AG08396 (cell line): ENCODE measurements around the gene C11orf68.

Experiments used
- DNase-seq: peaks from one replicate; pipeline ENCODE4 v3.0.0; 2012; ENCODE audit warnings: low spot score, mixed read lengths

Gene C11orf68

DNA sequence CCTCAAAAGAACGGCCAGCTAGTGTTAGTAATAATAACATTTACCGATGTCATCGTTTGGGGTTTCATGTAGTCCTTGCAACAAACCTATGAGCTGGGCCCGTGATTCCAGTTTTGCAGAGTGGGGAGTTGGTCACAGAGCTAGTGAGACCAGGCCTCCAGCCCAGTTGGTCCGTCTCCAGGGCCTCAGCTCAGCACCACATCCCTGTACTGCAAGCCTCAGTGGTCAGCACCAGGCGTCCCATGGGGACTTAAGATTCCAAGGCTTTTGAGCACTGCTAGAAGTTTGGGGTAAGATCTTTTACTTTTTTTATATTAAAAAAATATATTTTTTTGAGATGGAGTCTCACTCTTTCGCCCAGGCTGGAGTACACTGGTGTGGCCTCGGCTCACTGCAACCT, 25.3 kb upstream of the C11orf68 start:
- DNase-seq: no peak

DNA sequence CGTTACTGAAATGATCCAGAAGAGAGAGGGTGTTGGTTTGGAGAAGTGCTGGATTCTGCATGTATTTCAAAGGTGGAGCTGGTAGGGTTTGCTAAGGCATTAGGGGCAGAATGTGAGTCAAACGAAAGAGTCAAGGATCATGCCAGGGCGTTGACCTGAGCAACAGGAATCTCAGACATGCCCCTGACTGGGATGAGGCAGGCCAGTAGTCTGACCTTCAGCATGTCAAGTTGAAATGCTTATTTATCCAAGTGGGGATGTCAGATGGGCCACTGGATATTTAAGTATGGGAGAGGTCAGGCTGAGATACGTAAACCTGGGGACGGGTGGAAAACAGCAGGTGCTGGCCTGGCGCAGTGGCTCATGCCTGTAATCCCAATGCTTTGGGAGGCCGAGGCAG, 23.7 kb upstream of the C11orf68 start:
- DNase-seq: no peak

DNA sequence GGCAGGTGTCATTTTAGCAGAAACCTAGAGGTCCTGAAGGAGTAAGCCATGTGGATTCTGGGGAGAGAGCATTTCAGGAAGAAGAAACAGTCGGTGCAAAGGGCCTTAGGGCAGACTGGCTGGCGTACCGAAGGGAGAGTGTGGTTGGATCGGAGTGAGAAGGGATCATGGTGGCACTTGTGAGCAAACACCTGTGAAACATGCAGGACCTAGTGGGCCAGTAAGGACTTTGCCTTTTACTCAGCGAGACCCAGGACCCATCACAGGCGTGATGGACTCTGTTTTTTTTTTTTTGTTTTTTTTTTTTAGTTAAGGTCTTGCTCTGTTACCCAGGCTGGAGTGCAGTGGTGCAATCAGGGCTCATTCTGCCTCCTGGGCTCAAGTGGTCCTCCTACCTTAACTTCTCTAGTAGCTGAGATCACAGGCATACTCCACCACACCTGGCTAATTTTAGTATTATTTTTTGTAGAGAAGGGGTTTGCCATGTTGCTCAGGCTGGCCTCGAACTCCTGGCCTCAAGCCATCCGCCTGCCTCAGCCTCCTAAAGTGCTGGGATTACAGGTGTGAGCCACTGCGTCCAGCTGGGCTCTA, 23.0 kb upstream of the C11orf68 start:
- no peak for DNase-seq

DNA sequence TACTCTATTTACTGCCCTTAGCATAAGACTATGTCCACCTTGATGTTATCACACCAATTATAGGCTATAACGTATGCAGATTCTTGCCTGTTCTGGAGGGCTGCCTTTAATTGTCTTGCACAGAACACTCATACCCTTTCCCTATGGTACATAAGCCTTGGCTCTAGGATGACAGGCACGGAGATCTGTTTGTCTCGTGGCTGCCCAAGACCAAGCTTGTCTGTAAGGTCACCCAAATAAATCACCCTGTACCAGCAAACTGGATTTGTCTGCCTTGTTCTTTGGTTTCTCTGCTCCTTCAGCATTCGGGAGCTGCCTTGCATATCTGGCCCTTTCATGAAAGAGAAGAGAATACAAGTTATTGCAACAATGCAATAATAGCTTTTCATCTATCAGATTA, 18.9 kb upstream of the C11orf68 start:
- no peak for DNase-seq

DNA sequence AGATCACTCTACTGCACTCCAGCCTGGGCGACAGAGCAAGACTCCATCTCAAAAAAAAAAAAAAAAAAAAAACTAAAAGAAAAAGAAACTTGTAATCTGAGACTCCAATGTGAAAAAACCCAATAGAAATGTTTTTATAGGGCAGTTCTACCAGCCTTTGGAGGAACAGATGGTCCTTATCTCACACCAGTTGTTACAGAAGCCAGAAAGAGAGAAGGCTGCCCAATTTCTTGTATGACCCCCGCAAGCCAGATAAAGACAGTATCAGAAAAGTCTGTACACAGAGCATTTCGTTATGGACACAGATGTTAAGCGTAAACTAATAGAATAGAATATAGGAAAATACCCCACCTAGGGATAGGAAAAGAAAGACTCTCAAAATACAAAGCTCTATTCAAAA, 15.2 kb upstream of the C11orf68 start:
- no peak for DNase-seq

DNA sequence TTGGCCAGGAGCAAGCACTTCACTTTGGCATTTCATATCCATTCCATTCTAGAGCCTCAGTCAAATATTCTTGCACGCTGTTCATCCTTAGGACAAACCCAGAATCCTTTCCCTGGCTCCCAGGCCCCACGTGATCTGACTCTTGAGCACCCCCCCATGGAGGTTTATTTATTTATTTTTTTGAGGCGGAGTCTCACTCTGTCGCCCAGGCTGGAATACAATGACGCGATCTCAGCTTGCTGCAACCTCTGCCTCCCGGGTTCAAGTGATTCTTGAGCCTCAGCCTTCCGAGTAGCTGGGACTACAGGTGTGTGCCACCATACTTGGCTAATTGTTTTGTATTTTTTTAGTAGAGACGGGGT, 13.7 kb upstream of the C11orf68 start:
- DNase-seq: no peak

DNA sequence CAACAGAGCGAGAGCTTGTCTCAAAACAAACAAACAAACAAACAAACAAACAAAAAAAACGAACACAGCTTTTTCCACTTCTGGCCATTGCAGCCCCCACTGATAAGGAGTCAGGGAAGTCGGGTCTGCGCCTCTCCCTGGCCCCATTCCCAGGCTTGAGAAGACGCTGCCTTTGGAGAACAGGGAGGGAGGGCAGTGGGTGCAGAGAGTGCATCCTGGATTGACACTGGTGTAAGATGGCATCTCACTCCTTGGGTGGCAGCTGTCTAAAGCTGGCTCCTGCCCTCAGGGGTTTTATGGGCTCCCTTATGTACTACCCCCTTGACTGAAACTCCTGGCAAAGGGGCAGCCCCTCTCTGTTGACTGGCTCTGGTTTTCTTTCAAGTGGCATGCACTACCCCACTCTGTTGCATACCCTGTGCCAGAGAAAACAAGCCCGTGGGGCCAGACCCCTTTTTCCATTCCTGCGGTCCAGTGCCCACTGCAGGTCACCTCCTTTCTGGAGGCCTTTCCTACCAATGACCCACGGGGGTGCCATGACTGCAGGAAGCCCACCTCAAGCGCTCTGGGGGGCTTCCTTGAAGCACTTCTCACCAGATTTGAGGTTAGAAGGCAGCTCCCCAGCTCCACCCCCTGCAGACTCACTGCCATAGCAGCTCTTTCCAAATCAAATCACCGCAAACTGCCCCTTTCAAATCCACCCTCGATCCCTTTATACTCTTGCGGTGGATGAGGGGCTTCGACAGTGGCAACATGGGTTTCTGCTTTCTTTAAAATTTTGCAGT, 13.1 kb upstream of the C11orf68 start:
- DNase-seq: no peak

DNA sequence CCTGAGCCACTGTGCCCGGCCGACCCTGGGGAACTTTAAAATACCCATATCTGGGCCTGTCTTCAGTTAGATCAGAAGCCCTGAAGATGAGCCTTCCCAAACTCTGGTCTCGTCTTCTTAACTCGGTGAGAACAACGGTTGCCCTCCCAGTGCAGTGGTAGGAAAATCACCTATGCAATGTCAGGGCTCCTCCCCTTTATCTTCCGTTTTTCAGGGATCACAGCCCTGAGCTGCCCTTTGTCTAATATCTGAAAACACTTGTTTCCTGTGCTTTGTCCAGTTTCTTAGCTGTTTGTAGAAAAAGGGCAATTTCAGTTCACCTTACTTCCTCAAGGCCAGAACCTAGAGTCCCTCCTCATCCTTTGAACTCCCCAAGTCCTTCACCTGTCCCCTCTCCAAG, 9.8 kb upstream of the C11orf68 start:
- DNase-seq: no peak

DNA sequence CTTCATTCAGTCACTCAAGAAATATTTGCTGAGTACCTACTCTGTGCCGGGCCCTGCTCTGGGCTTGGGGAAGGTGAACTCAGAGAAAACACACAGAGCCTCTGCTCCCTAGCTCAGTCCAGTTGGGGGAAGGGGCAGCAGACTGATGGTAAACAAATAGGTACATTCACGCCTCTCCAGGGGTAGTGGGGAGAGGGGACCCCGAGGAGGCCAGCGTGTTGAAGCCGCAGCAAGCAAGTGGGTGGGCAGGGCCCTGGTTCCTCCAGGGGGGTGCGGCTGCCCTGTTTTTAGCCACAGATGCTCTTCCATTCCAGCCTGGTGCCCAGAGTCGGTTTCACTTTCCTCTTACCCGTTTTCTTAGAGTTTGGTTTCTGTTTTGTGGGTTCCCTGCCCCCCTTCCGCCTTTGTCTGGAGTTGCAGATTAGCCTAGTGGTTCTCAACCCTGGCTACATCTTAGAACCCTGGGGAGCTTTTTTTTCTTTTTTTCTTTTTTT, 9.1 kb upstream of the C11orf68 start:
- no peak for DNase-seq

DNA sequence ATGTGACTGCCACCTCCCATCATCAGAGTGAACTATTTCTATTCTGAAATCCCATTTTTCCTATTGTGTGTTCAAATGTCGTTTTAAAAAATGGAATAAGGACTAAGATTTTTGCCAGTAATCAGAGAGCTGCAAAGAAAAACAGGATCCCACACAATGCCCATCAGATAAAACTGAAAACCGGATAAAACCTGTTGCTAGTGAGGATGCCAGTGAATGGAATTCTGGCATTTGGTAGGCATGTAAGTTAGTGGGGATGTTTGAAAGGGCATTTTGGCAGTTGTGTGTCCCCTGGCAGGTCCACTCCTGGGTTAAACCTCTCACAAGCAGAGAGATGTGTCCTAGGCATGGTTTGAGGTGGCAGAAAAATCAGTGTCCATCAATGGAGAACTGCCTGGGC, 6.5 kb upstream of the C11orf68 start:
- DNase-seq: no peak

DNA sequence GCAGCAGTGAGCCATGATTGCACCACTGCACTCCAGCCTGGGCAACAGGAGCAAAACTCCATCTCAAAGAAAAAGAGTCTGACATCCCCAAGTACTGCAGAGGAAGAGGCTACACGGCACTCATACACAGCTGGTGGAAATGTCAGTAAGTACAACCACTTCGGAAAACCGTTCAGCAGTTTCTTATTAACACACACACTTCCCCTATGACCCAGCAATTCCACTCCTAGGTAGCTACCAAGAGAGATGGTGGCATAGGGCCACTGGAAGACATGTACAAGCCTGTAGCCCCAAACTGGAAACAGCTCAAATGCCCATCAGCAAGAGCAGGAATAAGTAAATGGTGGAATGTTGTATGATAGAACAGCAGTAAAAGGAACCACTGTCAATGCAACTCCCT, 3.7 kb upstream of the C11orf68 start:
- DNase-seq: no peak

DNA sequence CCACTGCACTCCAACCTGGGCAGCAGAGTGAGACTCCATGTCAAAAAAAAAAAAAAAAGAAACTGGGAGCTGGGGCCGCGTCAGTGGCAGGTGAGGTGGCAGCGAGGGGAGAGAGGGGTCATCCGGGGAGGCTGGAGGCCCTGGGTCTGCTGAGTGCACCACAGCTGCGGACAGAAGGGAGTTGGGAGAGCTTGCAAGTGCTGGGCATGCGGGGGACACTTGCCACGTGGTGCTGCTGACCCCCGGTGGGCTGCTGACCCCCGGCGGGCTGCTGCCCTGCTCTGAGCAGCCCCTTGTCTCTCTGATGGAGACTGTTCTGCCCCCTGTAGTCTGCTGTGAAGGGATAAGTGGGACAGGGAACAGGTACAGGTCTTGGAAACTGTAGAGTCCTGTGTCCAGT, 3.0 kb upstream of the C11orf68 start:
- DNase-seq: no peak

DNA sequence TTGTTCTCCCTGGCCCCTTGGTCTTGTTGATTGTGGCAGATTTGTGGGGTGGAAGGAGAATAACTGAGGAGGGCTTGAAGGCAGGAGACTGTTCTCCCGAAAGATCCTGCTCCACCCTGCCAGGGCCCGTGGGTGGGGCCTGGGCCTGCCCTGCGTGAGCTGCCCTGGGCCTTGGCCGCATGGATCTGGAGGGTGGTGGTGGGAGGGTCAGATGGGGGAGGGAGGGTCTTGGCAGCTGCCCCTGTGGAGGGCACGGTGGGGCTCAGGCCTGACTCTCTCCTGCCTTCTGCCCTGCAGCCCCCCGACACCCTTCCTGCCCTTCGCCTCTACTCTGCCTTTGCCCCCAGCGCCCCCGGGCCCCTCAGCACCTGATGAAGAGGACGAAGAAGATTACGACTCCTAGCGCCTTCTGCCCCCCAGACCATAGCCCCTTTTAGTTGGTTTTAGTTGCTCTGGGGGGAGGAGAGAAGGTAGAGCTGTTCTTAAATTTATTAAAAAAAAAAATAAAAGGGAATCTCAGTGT, 2.2 kb upstream of the C11orf68 start:
- DNase-seq: no peak

DNA sequence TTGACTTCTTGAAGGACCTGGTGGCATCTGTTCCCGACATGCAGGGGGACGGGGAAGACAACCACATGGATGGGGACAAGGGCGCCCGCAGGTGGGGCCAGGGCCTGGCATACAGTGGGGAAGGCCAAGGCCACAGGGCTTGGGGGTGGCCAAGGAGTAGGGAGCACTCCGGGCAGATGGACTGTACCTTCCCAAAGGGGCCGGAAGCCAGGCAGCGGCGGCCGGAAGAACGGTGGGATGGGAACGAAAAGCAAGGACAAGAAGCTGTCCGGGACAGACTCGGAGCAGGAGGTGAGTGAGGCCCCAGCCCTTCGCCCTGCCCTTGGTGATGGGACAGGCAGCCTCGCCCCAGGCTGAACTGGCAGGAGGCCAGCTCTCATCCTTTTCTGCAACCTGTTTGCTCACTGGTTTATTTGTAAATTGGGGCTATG, 1.5 kb upstream of the C11orf68 start:
- DNase-seq: no peak

DNA sequence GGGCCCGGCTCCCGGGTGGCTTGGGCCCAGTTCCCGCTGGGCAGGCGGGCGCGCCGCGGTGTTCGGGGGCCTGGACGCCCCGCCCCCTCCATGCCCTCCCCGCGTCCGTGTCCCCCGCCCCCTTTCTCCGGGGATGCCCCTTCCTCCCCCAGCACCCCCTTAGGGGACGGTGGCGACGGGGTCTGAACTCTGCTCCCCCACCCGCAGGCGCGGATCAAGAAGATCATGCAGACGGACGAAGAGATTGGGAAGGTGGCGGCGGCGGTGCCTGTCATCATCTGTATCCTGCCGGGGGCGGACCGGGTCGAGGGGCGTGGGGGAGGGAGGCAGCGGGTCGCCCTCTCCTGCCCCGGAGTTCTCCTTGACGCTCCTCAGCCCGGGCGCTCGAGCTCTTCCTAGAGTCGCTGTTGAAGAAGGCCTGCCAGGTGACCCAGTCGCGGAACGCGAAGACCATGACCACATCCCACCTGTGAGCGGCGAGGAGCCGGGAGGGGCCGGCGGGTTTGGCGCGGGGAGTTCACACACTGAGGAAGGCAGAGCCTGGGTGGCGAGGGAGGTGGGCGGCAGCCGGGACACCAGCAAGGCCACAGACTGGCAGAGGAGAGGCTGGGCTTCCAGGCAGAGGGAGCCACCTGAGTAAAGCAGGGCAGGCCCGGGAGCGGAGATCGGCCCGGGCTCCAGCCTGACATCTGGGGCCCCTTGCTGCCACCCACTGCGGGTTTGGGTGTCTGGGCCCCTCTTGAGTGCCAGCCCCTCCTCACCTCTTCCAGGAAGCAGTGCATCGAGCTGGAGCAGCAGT, 910 bp upstream of the C11orf68 start:
- DNase-seq: no peak

DNA sequence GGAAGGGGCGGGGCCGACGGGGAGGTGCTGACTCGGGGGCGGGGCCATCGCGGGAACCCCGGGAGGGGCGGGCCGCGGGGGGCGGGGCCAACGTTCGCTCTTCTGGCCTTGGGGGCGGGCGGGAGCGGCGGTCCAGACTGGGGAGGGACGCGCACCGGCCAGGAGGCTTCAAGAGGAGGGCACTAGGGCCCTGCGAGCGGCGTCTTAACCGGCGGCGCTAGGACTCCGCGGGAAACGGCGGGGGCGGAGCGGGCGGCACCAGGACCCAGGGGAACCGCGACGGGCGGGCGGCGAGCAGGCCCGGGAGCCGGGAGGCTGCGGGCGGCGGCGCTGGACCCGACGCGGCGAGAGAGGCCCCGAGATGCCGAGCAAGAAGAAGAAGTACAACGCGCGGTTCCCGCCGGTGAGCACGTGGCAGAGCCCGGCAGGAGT, 295 bp upstream of the C11orf68 start, which contains the start of gene DRAP1:
Gene DRAP1, plus strand, starts transcription at position 286 of the 432 bp plus-strand sequence. Its CDS starts 76 bp downstream, at position 362.
- peak; percentile 99 for DNase-seq

DNA sequence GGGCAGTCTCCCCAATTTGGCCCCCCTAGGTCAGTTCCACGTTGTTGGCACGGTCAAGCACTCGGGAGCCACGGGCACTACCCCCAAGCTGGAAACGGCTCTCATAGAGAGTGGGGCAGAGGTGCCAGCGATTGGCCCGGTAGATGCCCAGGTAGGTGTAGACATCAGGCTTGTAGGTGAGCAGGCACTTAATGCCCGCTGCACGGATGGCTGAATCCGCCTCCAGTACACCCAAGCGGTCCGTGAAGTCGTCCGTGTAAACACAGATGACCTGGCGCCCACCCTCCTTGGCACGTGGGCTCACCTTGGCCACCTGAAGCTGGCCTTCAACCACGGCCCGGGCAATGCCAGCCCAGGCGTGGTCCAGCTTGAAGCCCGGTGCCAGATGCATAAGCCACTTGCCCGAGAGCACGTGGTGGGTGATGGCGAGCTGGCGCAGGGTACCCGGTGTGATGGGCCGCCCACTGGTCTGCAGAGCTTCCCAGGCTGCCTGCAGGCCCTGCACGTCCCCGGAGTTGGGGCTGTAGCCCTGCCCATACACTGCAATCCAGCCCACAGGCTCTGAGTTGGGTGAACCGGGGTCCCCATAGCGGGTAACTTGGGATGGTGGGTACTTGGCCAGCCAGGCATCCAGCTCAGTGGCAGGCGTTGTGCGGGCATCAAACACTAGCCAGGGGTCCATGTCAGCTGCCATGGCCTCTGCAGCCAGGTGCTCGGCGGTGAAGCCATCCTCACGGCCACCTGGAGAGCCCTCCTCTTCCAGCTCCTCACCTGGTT, 1.2 kb downstream of the C11orf68 start:
- no peak for DNase-seq

DNA sequence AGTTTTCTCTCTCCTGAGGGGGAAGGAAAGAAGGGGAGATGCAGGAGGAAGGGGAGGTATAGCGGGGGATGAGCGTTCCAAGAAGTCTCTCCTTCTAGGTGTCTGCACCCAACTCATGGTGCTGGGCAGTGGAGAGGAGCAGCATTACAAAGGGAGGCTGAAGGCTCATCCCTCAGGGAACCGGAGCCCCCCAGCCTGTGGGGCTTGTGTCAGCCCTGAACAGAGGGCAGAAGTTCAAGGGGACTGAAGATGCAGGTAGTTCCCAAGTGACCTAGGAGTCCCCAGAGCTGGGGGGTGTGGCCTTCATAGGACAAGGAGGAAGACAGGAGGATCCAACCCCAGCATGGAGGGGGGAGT, 1.8 kb downstream of the C11orf68 start:
- no peak for DNase-seq

DNA sequence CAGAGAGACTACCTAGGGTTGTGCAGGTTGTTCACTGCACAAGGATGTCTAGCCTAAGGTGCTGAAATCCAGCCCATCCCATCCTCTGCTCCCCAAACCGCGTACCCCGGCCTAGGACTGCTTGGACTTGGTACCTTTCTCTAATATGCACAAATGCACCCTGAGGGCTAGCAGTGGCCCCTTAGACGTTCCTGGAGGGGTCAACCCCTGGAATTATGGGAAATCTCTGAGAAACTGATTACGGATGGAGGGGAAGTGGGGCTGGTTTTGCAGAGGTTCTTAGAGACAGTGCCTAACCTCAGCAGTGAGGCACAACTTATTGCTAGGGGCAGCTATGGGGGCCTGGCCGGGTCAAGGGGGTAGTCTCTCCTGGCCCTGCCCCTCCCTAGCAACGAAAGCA, 2.5 kb downstream of the C11orf68 start:
- no peak for DNase-seq

DNA sequence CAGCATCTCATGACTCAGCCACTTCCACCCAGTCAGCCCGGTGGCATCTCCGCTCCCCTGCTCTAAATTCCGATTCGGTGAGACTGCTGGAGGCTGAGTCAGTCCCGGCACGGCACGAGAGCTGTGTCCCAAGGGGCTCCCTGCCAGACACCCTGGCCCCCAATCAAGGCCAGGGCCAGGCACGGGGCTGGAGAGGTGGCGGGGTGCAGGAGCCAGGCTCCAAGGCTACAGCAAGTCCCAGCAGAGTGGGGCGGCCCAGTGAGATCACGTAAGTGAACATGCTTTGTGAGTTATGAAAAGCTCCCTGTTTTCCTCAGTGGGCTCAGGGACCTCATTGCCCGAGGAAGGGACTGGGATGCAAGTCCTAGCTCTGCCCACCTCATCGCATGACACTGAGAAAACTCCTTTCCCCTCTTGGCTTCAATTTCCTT, 3.0 kb downstream of the C11orf68 start:
- peak; percentile 93 for DNase-seq

DNA sequence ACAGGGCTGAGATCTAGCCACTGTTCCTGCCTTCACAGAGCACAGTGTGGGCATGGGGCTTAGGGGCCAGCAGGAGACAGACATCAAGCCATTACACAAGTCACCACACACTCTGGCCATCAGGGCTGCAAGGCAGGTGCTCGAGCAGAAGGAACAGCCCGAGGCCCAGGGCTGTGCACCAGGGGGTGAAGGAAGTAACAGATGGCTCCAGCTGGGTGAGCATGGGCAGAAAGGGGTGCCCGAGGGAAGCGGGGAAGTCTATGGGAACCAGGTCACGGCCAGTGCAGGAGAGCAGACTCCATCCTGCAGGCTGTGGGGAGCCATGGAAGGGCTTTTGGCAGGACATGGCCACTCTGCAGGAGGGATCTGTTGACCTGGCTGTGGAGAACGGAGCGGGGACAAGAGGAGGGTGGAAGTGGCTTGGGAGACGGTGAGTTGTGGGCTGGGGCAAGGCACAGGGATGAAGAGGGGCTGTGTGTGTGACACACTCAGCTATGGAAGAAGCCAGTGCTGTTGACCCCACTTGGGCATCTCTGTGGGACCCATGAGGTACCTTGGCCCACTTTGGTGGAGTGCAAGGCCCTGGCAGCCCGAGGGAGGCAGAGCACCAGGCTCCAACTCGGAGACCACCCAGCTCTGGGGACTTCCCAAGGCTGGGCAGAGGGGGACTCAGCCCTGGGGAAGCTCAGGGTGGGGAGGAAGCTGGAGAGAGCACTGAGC, 3.6 kb downstream of the C11orf68 start:
- DNase-seq: no peak
